Lung microvascular endothelial cell (primary cell): ENCODE data around the gene SETBP1. TPM values are rescaled to one million over a fixed set of nuclear protein-coding genes. Genes with fewer than 3 reads are reported as not detected.
A peak's percentile ranks its signal among the peaks of the same experiment; 100 is the strongest.
"Not testable (repeated sequence)": the region's sequence is repeated elsewhere in the genome, so short reads cannot be mapped to it uniquely, and the experiment has no call there.

ENCODE experiments used
- DNase-seq, 2 donors: peaks; one replicate each; pipeline versions ENCODE4 v3.0.0 to v3.0.0-alpha.2; 2010; ENCODE audit warnings: low read depth in 2 of 2
- total RNA-seq: library from RNA; depleted of rRNA; stranded (reverse); fragments of >200 nt; gene quantifications from 2 replicates; pipeline ENCODE4 v1.2.1, GENCODE V29; 2014

The SETBP1 gene
- total RNA-seq, 1 donor from 2014 or later: 1.6 TPM

- DNase-seq: no peak
These were observed 110.2 kb downstream of the SETBP1 start for GRCh38 chr18:44790860-44791259.

GRCh38 chr18:44791520-44791919 is 110.8 kb downstream of the SETBP1 start:
- no peak for DNase-seq

DNA sequence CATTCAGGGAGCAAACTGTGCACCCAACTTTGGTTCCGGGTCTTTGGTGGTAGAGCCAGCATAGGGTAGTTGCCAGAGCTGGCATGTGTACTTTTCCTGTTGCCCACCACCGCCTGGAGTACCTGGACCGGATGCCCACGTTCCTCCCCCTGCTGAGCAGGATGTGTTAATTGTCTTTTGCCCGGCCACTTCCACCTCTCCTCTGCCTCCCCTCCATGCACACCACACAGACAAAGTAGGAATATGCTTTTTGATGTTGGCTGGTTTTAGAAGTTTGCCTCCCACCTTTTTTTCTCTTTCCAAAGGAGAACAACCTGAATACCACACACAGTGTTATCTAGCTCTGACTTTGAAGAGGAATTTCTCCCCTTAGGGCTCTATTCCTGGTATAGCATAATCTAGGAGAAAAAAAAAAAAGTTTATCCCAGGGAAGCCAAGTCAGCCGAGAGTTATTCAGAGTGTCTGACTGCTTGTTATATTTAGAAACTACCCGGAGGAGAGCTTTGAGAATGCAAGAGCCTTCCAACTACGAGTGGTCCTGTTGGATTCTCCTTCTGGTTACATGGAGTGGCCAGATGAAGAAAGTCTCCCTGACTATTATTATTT is 111.9 kb downstream of the SETBP1 start:
- peak in 1 of 2 donors; percentile 8 for DNase-seq

- DNase-seq: no peak
These were observed 112.5 kb downstream of the SETBP1 start for GRCh38 chr18:44793194-44793593.

- DNase-seq: no peak
These were observed 113.0 kb downstream of the SETBP1 start for GRCh38 chr18:44793685-44794084.

- no peak for DNase-seq
These were observed 114.6 kb downstream of the SETBP1 start for GRCh38 chr18:44795241-44795640.

DNA sequence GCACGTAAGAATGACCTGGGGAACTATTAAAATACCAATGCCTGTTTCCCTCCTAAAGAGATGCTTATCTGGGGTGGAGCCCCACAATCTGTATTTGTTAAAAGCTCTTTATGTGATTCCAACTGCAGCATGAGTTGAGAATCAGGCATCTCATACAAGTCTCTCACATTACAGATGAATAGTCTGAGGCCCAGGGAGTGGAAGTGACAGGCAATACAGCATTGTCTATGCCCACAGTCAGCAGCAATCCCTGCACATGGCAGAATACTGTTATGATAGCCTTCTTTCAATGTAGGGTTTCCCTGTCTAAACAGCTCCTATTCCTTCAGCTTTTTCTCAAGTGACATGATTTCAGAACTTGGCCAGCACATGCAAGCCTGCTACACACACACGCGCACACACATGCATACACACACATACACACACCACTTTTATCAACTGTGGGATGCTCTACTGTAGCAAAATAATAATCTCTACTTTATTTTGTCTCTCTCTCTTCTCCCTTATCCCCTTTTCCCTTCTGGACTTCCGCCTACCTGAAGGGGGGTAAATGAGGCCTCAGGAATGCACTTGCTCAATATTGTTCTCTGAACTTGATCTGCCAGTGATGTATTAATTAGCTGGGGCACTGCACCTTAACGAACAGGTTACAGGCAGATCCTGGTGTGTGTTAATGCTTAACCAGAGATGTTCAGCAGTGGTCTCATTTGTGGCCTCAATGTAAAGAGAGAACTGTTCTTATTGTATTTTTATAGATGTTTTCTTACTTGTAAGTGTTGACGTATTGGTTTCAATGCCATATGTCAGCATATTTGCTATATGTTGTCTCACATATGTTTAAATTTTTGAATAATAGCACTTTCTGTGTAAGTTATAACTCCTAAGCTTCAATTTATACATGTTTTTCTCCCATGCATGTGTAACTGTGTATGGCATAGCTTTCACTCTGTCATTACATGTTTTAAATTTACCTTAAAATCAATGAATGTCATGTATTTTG is 116.0 kb downstream of the SETBP1 start:
- no peak for DNase-seq

DNA sequence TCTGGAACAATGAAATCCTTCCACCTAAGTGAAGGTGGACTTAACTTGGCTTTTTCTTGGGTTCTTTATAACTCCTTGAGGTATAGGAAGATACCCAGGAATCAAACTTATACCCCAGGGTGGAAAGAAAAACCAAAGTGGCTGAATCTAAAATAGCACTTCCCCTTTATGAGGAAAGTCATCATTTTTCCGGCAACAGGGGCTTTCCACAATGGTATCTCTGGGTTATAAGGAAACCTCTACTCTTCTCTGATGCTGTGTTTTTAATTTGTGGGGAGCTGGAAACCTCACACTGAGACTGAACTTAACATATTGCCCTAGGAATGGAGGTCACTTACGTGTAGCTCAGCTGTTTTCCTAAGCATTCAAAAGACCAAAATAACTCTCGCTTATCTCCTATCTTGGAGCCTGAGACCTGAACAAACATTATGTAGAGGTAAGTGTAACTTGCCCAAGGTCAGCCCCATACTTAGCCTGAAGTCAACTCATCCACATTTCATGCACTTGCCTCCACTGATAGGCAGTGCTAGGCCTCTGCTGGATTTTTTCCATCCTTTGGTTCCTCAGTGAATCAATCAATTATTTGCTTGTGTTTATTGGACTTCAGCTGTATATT is 117.9 kb downstream of the SETBP1 start:
- DNase-seq: no peak

DNA sequence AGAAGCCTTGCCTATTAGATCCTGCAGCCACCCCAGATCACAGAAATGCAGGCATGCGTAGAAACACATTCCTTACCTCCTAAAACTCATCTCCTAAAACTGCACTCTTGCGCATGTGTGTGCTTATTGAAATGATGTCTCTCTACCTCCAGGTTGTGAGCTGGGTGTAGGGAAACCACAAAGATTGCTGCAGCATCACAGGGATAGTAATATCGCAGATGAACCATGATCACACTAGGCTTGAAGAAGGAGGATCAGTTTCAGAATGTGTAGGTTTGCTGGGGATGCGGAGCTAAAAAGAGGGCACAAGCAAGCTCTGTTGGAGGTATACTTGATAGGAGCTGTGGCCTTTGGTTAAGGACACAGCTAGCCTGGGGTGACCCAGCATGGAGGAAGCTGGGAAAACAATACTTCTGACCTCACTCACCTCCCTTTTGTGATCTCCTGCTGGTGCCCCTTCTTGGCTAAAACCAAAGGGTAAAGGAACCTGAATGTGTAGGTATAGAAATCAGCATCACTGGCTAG is 118.8 kb downstream of the SETBP1 start:
- no peak for DNase-seq

DNA sequence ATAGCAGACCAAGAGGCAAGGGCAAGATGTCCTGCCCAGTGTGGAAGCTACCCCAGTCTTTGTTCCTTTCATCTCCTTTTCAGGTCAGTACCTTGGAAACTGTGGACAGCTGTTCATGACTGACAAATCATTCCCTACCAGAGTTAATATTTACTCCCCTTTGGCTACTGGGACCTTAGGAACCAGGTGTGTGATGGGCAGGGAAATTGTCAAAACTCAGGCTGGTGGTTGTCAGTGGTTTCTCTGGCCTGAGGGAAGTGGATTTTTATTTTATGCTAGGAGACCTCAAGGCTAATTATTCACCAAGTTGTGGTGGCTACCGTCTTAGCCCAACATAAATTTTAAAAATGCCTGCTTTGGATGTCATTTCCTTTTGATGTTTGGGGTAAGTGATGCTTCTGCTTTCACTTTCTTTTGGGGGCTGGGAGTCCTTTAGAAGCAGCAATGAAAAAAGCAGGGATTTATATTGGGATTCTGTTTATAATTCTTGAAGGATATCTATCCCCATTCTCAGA is 119.3 kb downstream of the SETBP1 start:
- DNase-seq: no peak

GRCh38 chr18:44800766-44801165 is 120.1 kb downstream of the SETBP1 start:
- not testable (repeated sequence) for DNase-seq

GRCh38 chr18:44801781-44802180 is 121.1 kb downstream of the SETBP1 start:
- no peak for DNase-seq

GRCh38 chr18:44802508-44802907 is 121.8 kb downstream of the SETBP1 start:
- DNase-seq: no peak

DNA sequence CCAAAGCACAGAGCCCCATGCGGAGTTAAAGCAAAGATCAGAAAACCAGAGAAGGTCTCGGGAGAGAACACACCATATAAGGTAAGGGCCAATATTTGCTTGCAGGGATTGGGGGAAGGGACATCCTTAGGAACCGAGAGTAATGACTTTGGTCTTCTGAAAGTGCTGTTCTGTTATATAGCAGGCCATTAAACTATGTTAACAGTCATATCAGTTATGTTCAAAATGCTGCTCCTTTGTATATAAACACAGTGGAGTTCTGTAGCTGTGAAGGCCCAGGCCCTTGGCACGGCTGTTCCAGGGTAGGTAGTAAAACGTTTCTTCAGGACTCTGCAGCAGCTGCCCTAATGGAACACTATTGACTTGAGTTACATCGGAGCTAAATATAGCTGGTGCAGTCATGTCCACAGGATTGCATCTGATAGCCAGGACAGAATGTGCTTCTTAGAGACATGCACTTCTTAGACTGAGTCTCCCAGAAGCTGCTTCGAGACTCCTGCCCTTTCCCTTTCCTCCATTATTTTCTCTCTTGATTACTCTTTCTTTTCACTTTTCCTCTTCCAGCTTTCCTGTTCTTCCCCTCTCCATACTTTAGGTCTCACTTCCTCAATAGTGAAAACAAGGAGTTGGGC is 122.4 kb downstream of the SETBP1 start:
- DNase-seq: no peak

GRCh38 chr18:44804033-44804432 is 123.3 kb downstream of the SETBP1 start:
- DNase-seq: no peak

GRCh38 chr18:44805176-44805575 is 124.5 kb downstream of the SETBP1 start:
- no peak for DNase-seq

DNA sequence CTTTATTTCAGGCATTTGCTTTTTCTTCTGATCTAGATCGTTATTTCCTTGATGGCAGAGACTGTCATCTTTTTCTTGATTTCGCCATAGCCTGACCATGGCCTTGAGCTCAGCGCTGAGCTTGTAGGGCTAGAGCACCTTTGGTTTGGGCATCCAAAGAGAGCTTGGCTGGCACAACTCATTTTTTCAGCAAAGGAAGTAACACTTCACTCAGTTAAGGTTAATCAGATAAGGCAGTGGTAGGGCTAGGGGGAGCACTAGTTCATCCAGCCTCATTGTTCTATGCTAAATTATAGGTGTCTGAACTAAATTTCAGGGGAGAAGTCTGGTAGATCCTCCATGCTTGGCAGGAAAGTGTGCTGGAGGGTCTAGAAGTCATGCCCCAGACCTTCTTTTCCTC is 125.0 kb downstream of the SETBP1 start:
- no peak for DNase-seq

- DNase-seq: no peak
These were observed 127.1 kb downstream of the SETBP1 start for GRCh38 chr18:44807766-44808165.

DNA sequence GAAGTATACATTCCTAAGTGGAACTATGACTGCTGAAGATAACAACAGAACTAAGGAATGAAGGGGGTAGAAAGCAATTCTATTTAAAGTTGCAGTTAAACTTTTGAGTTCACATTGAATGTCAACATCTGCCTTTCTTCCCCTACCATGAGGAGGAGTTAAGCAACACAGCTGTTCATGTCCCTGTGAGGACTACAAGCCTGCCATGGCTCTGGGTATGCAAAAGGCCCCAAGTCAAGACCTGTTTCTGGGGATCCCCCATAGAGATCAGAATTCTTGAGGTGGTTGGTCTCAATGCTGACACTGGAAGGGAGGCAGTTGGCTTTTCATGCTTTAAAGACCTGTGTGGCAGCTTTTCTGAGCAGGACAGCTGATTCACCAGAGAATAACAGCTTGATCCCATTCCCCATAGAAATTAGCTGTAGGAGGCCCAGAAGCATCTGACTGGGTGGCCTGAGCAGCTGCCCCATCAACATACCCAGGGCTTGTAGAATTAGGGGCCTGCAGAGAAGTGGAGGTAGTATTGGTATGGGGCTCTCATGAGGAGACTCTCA is 131.0 kb downstream of the SETBP1 start:
- no peak for DNase-seq

- no peak for DNase-seq
These were observed 131.7 kb downstream of the SETBP1 start for GRCh38 chr18:44812426-44812825.

DNA sequence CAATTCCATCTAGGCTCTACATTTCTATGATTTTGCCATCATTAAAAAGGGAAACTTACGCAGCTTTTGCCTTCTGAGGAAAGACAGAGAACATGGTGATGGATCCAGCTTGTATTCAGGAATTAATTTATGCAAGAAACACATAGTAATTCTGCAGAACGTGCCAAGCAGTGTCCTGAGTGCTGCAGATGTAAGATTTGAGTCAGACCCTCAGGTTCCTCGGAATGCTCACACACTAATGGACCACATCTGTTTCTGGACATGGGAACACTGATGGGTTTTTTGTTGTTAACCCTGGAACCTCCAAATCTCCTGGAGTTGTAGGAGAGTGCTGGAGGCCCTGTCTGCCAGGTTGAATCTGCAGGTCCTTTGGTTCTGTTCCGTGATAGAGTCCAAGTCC is 132.9 kb downstream of the SETBP1 start:
- DNase-seq: no peak
